Stimulated activated naive CD4-positive, alpha-beta T cell (primary cell): Measurements from ENCODE around the gene CTNNA2.

Experiments used
- DNase-seq, 6 experiments: peaks; one replicate each; lab custom pipeline; 2025; lab: John Stamatoyannopoulos, UW

Gene CTNNA2

GRCh38 chr2:79789811-79790210, 277.0 kb downstream of the CTNNA2 start:
- no peak for DNase-seq

GRCh38 chr2:79792090-79792489, 279.2 kb downstream of the CTNNA2 start:
- no peak for DNase-seq

GRCh38 chr2:79793006-79793405, 280.2 kb downstream of the CTNNA2 start:
- DNase-seq = no peak

GRCh38 chr2:79796641-79797040, 283.8 kb downstream of the CTNNA2 start:
- no peak for DNase-seq

- no peak for DNase-seq
Observed at GRCh38 chr2:79798776-79799175, 285.9 kb downstream of the CTNNA2 start.

GRCh38 chr2:79799729-79800128, 286.9 kb downstream of the CTNNA2 start:
- DNase-seq = no peak

- no peak for DNase-seq
Observed at GRCh38 chr2:79801082-79801481, 288.2 kb downstream of the CTNNA2 start.

- no peak for DNase-seq
Observed at GRCh38 chr2:79817288-79817687, 304.4 kb downstream of the CTNNA2 start.

- no peak for DNase-seq
Observed at GRCh38 chr2:79820281-79820680, 307.4 kb downstream of the CTNNA2 start.

- no peak for DNase-seq
Observed at GRCh38 chr2:79822136-79822535, 309.3 kb downstream of the CTNNA2 start.

GRCh38 chr2:79824086-79824786, 311.4 kb downstream of the CTNNA2 start:
- no peak for DNase-seq

GRCh38 chr2:79827881-79828280, 315.0 kb downstream of the CTNNA2 start:
- no peak for DNase-seq

GRCh38 chr2:79830501-79830900, 317.6 kb downstream of the CTNNA2 start:
- DNase-seq = no peak

- DNase-seq = no peak
Observed at GRCh38 chr2:79831961-79832360, 319.1 kb downstream of the CTNNA2 start.

- DNase-seq = no peak
Observed at GRCh38 chr2:79832511-79833234, 319.8 kb downstream of the CTNNA2 start.

- DNase-seq = no peak
Observed at GRCh38 chr2:79833235-79833878, 320.5 kb downstream of the CTNNA2 start.

GRCh38 chr2:79835911-79836310, 323.1 kb downstream of the CTNNA2 start:
- no peak for DNase-seq

- no peak for DNase-seq
Observed at GRCh38 chr2:79844011-79844410, 331.2 kb downstream of the CTNNA2 start.

- DNase-seq = no peak
Observed at GRCh38 chr2:79846878-79847277, 334.0 kb downstream of the CTNNA2 start.

- no peak for DNase-seq
Observed at GRCh38 chr2:79849241-79849640, 336.4 kb downstream of the CTNNA2 start.

GRCh38 chr2:79849949-79850348, 337.1 kb downstream of the CTNNA2 start:
- no peak for DNase-seq

- no peak for DNase-seq
Observed at GRCh38 chr2:79850912-79851311, 338.1 kb downstream of the CTNNA2 start.
